H9 (cell line): Measurements from ENCODE around the gene BTBD19. TPM values are rescaled to one million over a fixed set of nuclear protein-coding genes. Genes with fewer than 3 reads are reported as not detected.
A peak's percentile ranks its signal among the peaks of the same experiment; 100 is the strongest.

ENCODE experiments used
- DNase-seq: peaks from one replicate; pipeline ENCODE4 v3.0.0-alpha.2; 2017
- H2AFZ ChIP-seq: one replicate; pipeline ENCODE4 v1.6.1; 2013; ENCODE audit warnings: mild to moderate bottlenecking, low read length, control low read depth, moderate library complexity
- H2AK5ac ChIP-seq: 2 replicates; pipeline ENCODE4 v1.6.1; 2013; ENCODE audit warnings: low read length, control low read depth, mixed read lengths; ENCODE audit not compliant: insufficient read length
- H2BK120ac ChIP-seq: one replicate; pipeline ENCODE4 v1.6.1; 2013; ENCODE audit warnings: low read depth, mild to moderate bottlenecking, low read length, control low read depth, inconsistent platforms; ENCODE audit not compliant: poor library complexity, severe bottlenecking
- H2BK12ac ChIP-seq: 2 replicates; pipeline ENCODE4 v1.6.1; 2013; ENCODE audit warnings: low read length, control low read depth, mixed read lengths, low read depth; ENCODE audit not compliant: insufficient read length
- H2BK15ac ChIP-seq: 2 replicates; pipeline ENCODE4 v1.6.1; 2013; ENCODE audit warnings: low read depth, low read length, control low read depth
- H2BK20ac ChIP-seq: one replicate; pipeline ENCODE4 v1.6.1; 2013; ENCODE audit warnings: low read depth, mild to moderate bottlenecking, low read length, control low read depth, inconsistent platforms; ENCODE audit not compliant: poor library complexity, severe bottlenecking
- H2BK5ac ChIP-seq: 2 replicates; pipeline ENCODE4 v1.6.1; 2013; ENCODE audit warnings: low read length, control low read depth, mixed read lengths; ENCODE audit not compliant: insufficient read length
- H3K14ac ChIP-seq: 2 replicates; pipeline ENCODE4 v1.6.1; 2013; ENCODE audit warnings: low read length, control low read depth; ENCODE audit not compliant: insufficient read depth
- H3K18ac ChIP-seq: 2 replicates; pipeline ENCODE4 v1.6.1; 2013; ENCODE audit warnings: low read depth, mild to moderate bottlenecking, mixed read lengths, low read length, control low read depth; ENCODE audit not compliant: insufficient read length
- H3K23ac ChIP-seq: 2 replicates; pipeline ENCODE4 v1.6.1; 2013; ENCODE audit warnings: low read length, control low read depth, mixed read lengths, low read depth; ENCODE audit not compliant: insufficient read length
- H3K23me2 ChIP-seq: 2 replicates; pipeline ENCODE4 v1.6.1; 2013; ENCODE audit warnings: low read depth, mild to moderate bottlenecking, mixed read lengths, low read length, control low read depth; ENCODE audit not compliant: insufficient read length, poor library complexity, severe bottlenecking
- H3K27ac ChIP-seq: 2 replicates; pipeline ENCODE4 v1.5.1; 2013; ENCODE audit warnings: low read length, control low read depth, mixed read lengths, low read depth; ENCODE audit not compliant: insufficient read length
- H3K27me3 ChIP-seq: 2 replicates; pipeline ENCODE4 v1.6.1; 2013; ENCODE audit warnings: low read length, control low read depth, inconsistent platforms; ENCODE audit not compliant: insufficient read depth
- H3K4ac ChIP-seq: 2 replicates; pipeline ENCODE4 v1.6.1; 2013; ENCODE audit warnings: low read depth, mild to moderate bottlenecking, control low read depth, inconsistent platforms, low read length, moderate library complexity
- H3K4me1 ChIP-seq: 2 replicates; pipeline ENCODE4 v1.6.1; 2013; ENCODE audit warnings: low read length, control low read depth, inconsistent platforms; ENCODE audit not compliant: insufficient read depth
- H3K4me2 ChIP-seq: 2 replicates; pipeline ENCODE4 v1.6.1; 2013; ENCODE audit warnings: low read length, control low read depth, mixed read lengths; ENCODE audit not compliant: insufficient read length, insufficient read depth
- H3K56ac ChIP-seq: 2 replicates; pipeline ENCODE4 v1.6.1; 2013; ENCODE audit warnings: low read depth, mild to moderate bottlenecking, mixed read lengths, low read length, control low read depth; ENCODE audit not compliant: insufficient read length
- H3K79me1 ChIP-seq: 2 replicates; pipeline ENCODE4 v1.6.1; 2013; ENCODE audit warnings: low read depth, mild to moderate bottlenecking, moderate library complexity, low read length, control low read depth, inconsistent platforms; ENCODE audit not compliant: insufficient read depth, poor library complexity, severe bottlenecking
- H3K79me2 ChIP-seq: 2 replicates; pipeline ENCODE4 v1.6.1; 2013; ENCODE audit warnings: low read length, control low read depth, inconsistent platforms; ENCODE audit not compliant: insufficient read depth
- H3K9ac ChIP-seq: 2 replicates; pipeline ENCODE4 v1.6.1; 2013; ENCODE audit warnings: low read length, control low read depth, mixed read lengths; ENCODE audit not compliant: insufficient read length; ENCODE audit errors: extremely low read depth
- H3K9me3 ChIP-seq: one replicate; pipeline ENCODE4 v1.6.1; 2013; ENCODE audit warnings: low read depth, low read length, inconsistent platforms; ENCODE audit not compliant: control insufficient read depth
- H3T11ph ChIP-seq: one replicate; pipeline ENCODE4 v1.6.1; 2013; ENCODE audit warnings: mild to moderate bottlenecking, low read length, control low read depth, inconsistent platforms
- H4K20me1 ChIP-seq: one replicate; pipeline ENCODE4 v1.6.1; 2013; ENCODE audit not compliant: control insufficient read depth, insufficient read length, insufficient read depth
- H4K5ac ChIP-seq: 2 replicates; pipeline ENCODE4 v1.6.1; 2013; ENCODE audit warnings: low read depth, mild to moderate bottlenecking, mixed read lengths, low read length, control low read depth; ENCODE audit not compliant: insufficient read length
- H4K8ac ChIP-seq: replicated peaks from 2 replicates; pipeline ENCODE4 v1.6.1; 2013; ENCODE audit warnings: low read length, control low read depth, mixed read lengths, low read depth; ENCODE audit not compliant: insufficient read length
- H4K91ac ChIP-seq: 2 replicates; pipeline ENCODE4 v1.6.1; 2013; ENCODE audit warnings: low read depth, mild to moderate bottlenecking, moderate library complexity, mixed read lengths, low read length, control low read depth; ENCODE audit not compliant: insufficient read length
- H3K27ac Mint-ChIP-seq, 3 experiments: 2 replicates in 2 of 3; 3 replicates in 1 of 3; pipeline ENCODE4 v1.8.0; 2020 to 2021; ENCODE audit warnings: mixed read lengths in 3 of 3, mild to moderate bottlenecking in 1 of 3, moderate library complexity in 1 of 3
- H3K27me3 Mint-ChIP-seq: 2 replicates; pipeline ENCODE4 v1.8.0; 2021; ENCODE audit warnings: low read depth, mild to moderate bottlenecking, moderate library complexity, mixed read lengths
- H3K36me3 Mint-ChIP-seq, 3 experiments: 2 replicates in 2 of 3; 3 replicates in 1 of 3; pipeline ENCODE4 v1.8.0; 2020 to 2021; ENCODE audit warnings: low read depth in 3 of 3, mixed read lengths in 3 of 3; ENCODE audit not compliant: insufficient read depth in 1 of 3
- H3K4me1 Mint-ChIP-seq, 2 experiments: 2 replicates each; pipeline ENCODE4 v1.8.0; 2020; ENCODE audit warnings: mixed read lengths in 2 of 2
- H3K4me3 Mint-ChIP-seq, 2 experiments: 2 replicates in 1 of 2; 3 replicates in 1 of 2; pipeline ENCODE4 v1.8.0; 2020 to 2021; ENCODE audit warnings: mild to moderate bottlenecking in 2 of 2, mixed read lengths in 2 of 2, moderate library complexity in 1 of 2
- H3K9me3 Mint-ChIP-seq, 2 experiments: 2 replicates in 1 of 2; 3 replicates in 1 of 2; pipeline ENCODE4 v1.8.0; 2020; ENCODE audit warnings: mild to moderate bottlenecking in 2 of 2, mixed read lengths in 2 of 2, moderate library complexity in 1 of 2
- WGBS: extraction: QIAGEN DNeasy Blood & Tissue Kit; methylation state at CpG from one replicate; pipeline ENCODE4 v1.1.7; 2013; ENCODE audit warnings: missing lambda C conversion rate, low lambda C conversion rate, mixed read lengths; ENCODE audit not compliant: insufficient read length; ENCODE audit errors: extremely low coverage; 5-methylcytosine and 5-hydroxymethylcytosine counted together
- total RNA-seq: library from RNA; stranded (reverse); gene quantifications from 2 replicates; pipeline ENCODE4 v1.2.1, GENCODE V29; 2021
- TF ChIP-seq, protein P1 (sequence below): fragments of 200-600 bp; sonication (generic); conservative IDR thresholded peaks from 3 replicates; pipeline ENCODE4 v1.8.0; 2021; ENCODE audit warnings: antibody characterized with exemption, mild to moderate bottlenecking

BTBD19 gene
- total RNA-seq, 1 experiment from 2014 or later, result 1.9 TPM

GRCh38 chr1:44776730-44777068 is 31.6 kb upstream of the BTBD19 start:
- no peaks in the 10 kb centered on the region for H3K4me1 ChIP-seq
- 0 out of 5 replicates have a peak, but pooled peaks cover 0 to 4% of the 10 kb centered on the region in 2 experiments for H3K9me3 Mint-ChIP-seq
- peak overlapping the region; percentile 99 for H3K4me2 ChIP-seq
- peak overlapping the region; percentile 81 to 95 for H3K4me3 Mint-ChIP-seq
- H4K5ac ChIP-seq, result no peak overlapping the region
- H4K8ac ChIP-seq, result no peak overlapping the region
- H3K4ac ChIP-seq, result no peak overlapping the region
- whole genome bisulfite sequencing, result no CpG with 5 or more reads among the region's 12 CpGs
- H3K14ac ChIP-seq, result peak overlapping the region; percentile 63; the same call in 1 of the 2 replicates
- no peak overlapping the region for H2BK5ac ChIP-seq
- TF ChIP-seq, protein P1, sequence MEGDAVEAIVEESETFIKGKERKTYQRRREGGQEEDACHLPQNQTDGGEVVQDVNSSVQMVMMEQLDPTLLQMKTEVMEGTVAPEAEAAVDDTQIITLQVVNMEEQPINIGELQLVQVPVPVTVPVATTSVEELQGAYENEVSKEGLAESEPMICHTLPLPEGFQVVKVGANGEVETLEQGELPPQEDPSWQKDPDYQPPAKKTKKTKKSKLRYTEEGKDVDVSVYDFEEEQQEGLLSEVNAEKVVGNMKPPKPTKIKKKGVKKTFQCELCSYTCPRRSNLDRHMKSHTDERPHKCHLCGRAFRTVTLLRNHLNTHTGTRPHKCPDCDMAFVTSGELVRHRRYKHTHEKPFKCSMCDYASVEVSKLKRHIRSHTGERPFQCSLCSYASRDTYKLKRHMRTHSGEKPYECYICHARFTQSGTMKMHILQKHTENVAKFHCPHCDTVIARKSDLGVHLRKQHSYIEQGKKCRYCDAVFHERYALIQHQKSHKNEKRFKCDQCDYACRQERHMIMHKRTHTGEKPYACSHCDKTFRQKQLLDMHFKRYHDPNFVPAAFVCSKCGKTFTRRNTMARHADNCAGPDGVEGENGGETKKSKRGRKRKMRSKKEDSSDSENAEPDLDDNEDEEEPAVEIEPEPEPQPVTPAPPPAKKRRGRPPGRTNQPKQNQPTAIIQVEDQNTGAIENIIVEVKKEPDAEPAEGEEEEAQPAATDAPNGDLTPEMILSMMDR, result no peak
- peaks cover 4% of the 10 kb centered on the region for H4K20me1 ChIP-seq
- peaks cover 33 to 60% (median 51%) of the 10 kb centered on the region in 3 experiments for H3K36me3 Mint-ChIP-seq
- no peaks in the 10 kb centered on the region for H3K9me3 ChIP-seq
- H2BK15ac ChIP-seq, result no peak overlapping the region
- H3K27ac ChIP-seq, result no peak overlapping the region
- H3K79me2 ChIP-seq, result peaks cover 17% of the 10 kb centered on the region; the same call in 1 of the 2 replicates
- H3K27ac Mint-ChIP-seq, result peak overlapping the region; percentile 91 to 97 (median 94); a peak in 6 of 7 replicates
- H2BK120ac ChIP-seq, result no peak overlapping the region
- H3K4me1 Mint-ChIP-seq, result peaks cover 18 to 22% of the 10 kb centered on the region in 2 experiments
- no peak for DNase-seq
- H3K27me3 Mint-ChIP-seq, result no peaks in the 10 kb centered on the region
- H3K79me1 ChIP-seq, result peaks cover 2% of the 10 kb centered on the region
- no peak overlapping the region for H2AK5ac ChIP-seq
- H2BK12ac ChIP-seq, result no peak overlapping the region
- no peak overlapping the region for H3K18ac ChIP-seq
- peak overlapping the region; percentile 98 for H3K9ac ChIP-seq
- H3K56ac ChIP-seq, result no peak overlapping the region
- H4K91ac ChIP-seq, result no peak overlapping the region
- no peak overlapping the region for H2AFZ ChIP-seq
- no peak overlapping the region for H3K23ac ChIP-seq
- H2BK20ac ChIP-seq, result no peak overlapping the region
- H3T11ph ChIP-seq, result no peak overlapping the region
- H3K27me3 ChIP-seq, result no peaks in the 10 kb centered on the region
- peaks cover 11% of the 10 kb centered on the region for H3K23me2 ChIP-seq
